Measurements from ENCODE around the gene ST6GALNAC4.

The ST6GALNAC4 gene

DNA sequence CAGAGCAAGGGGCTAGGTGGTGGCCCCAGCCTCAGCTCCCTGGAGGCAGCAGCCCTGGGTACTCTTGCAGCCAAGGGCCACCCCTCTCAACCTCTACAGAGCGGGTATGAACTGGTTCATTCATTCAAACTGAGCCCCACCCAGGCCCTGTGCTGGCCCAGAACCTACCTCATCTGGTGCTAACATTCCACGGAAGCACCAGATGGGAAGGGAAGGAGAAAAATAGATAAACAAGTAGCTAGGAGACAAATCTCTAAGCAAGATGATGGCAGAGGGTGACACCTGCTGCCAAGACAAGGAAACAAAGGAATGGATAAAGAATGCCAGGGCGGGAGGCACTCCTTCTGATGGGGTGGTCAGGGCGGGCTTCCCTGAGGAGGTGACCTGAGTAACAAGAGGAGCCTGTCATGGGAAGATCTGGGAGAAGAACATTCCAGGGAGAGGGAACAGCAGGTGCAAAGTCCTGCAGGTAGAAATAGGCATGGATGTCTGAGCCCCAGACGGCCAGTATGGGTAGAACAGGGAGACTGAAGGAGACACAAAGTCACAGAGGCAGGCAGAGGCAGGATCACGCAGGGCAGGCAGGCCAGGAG, 6.1 kb downstream of the ST6GALNAC4 start:
- DNase-seq: no peak

DNA sequence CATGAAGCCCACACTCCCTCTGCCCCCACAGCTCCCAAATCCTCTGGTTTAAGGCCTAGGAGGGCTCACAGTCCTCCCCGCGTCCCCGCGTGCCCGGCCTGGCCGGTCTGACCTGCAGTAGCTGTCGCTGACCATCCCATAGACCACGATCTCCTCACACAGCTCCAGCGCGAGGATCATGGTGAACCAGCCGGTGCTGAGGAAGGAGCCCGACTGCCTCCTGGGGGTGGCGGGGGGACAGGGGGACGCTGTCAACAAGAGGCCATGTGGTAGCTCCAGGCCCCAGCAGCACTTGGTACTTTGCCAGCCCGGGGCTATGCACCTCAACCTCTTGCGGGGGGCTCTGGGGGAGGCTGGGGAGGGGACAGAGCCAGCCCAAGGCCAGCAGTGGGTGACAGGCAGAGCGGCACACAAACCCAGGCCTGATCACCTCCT, 7.0 kb downstream of the ST6GALNAC4 start:
- DNase-seq: no peak

DNA sequence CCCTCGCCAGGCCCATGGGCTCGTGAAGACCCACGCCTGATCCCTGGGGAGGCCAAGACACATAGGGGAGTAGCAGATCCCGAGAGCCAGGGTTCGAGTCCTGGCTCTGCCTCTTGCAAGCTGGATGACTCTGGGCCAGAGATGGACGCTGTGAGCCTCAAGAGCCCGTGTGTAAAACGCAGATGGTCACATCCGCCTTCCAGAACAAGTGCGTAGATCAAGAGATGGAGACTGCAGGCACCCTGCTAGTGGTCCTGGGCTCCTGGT, 8.2 kb downstream of the ST6GALNAC4 start:
- DNase-seq: no peak

DNA sequence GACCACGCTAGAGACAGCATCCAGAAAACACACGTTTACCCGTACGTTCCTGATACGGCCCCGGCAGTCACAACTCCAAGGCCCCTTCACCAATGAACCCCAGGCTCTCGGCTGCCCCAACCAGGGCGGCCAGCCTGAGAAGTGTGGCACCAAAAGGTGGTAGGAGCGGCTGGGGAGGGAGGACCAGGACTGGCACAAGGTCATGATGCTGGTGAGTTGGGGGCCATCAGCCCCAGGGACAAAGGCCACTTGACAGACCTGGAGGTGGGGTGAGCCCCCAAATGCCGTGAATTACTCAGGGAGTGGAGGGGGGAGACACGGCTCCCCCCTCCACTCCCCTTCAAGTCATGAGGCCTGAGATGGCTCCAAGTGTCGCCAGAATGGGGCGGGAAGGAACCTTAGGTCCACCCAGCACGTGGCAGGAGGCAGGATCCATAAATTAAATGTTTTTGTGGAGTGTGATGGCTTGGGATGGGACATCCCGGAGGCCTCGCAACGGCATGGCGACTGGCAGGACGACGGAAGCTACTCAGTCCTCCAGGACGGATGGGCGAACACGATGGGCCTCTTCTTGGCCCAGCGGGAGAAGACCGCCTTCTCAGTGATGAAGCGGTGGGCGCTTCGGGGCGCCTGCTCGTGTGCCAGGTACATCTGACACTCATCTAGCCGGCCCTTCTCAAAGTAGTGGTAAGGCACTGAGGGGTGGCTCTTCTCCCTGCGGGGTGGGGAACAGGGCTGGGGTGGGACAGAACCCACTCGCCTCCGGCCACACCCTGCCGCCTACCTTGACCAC, 8.8 kb downstream of the ST6GALNAC4 start:
- DNase-seq: no peak

DNA sequence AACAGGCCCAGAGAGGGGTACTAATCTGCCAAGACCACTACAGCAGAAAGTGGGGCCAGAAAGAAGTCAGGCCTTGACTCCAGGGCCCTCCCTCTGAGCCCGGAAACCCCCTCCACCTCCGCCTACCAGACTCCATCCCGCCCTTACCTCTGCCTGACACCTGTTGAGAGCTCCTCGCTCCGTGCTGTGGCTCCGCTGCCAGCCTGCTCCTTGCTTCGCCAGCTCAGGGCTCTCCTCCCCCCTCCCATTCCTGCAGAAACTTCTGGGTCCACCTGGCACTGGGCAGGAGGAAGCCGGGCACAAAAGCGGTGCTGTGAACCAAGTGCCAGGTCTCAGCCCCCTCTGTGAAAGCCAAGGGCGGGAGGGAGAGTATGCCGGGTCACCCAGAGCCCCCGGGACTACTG, 11.1 kb downstream of the ST6GALNAC4 start:
- no peak for DNase-seq

DNA sequence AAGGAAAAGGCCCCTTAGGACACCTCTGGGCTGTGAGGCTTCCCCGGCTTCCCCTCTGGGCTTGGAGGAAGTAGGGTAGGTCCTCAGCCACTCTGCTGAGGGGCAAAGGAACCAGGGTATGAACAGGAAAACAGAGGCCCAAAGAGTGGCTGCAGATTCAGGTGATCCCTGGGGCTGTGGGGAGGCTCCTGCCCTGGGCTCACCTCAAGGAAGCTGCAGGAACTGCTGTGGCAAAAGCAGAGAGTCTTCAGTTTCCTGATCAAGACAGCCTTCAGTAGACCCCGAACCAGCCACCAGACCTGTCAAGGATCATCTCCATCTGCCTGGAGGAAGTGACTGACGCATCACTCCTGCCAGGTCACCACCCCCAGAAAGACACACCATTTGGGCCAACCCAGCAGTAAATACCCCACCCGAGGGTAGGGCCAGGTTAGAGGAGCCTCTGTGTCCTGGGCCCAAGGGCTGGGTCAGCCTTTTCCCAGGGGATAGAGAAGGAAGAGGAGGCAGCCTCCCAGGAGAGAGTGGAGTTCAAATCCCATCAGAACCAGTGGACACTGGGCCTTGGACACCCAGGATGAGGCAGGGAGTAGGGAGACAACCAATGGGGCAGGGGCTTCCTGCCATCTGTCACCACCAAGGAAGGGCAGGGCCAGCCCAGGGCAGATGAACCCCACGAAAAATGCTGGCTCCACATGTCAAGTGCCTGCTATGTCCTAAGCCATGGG, 11.7 kb downstream of the ST6GALNAC4 start:
- DNase-seq: no peak

DNA sequence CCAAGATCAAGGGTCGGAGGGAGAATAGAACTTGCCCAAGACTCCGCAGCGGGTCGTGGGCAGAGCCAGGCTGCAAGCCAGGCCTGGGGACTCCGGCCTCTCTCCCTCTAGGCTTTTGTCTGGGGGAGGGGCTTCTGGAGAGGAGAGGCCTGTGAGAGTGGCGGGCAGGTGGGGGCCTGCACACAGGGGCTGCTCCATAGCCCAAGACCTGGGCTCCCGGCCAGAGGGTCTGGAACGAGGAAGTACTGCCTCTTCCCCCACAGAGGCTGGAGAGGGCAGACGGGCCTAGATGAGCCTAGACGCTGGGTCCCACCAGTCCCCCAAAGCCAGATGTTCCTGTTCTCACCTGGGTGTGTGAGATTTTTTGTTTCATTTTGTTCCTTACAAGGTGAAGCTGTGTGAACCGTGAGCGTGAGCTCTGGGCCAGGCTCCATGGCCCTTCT, 12.3 kb downstream of the ST6GALNAC4 start:
- no peak for DNase-seq

DNA sequence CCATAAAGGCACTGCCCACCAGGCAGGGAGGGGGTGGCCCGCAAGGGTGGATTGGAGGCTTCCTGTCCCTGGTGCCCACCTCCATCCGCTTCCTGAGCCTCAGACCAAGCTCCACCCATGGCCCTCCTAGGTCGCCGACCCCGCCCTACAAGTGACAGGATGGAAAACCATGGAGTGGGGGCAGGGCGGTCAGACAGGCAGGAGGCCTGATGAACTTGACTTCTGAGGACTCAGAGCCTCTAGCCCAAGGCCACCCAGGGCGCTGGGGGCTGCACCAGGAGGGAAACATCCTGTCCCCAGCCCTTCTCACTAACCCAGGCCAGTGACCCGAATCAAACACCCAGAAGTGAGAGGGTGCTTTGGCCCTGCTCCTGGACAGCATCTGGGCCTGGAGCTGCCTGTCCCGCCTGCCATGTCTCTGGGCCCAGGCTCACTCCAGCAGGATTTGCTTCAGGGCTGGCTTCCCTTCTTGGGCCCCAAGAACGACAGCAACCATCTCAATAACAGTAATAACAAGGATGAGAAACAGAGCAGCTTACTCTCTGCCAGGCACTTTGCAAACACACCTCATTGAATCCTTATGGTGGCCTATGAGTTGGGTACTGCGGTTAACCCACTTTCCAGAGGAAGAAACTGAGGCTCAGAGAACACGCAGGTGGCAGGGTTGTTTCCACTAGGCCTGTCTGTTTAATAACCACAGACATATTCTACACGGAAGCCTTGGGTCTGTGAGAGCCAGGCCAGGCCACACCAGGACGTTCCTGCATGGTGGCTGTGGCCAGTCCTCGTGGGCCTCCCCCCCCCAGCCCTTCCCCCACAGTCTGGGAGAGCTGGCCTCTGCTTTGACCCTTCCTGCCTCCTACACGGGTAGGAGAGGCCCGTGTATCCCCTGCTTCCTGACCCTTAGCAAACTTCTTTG, 13.0 kb downstream of the ST6GALNAC4 start:
- DNase-seq: no peak

DNA sequence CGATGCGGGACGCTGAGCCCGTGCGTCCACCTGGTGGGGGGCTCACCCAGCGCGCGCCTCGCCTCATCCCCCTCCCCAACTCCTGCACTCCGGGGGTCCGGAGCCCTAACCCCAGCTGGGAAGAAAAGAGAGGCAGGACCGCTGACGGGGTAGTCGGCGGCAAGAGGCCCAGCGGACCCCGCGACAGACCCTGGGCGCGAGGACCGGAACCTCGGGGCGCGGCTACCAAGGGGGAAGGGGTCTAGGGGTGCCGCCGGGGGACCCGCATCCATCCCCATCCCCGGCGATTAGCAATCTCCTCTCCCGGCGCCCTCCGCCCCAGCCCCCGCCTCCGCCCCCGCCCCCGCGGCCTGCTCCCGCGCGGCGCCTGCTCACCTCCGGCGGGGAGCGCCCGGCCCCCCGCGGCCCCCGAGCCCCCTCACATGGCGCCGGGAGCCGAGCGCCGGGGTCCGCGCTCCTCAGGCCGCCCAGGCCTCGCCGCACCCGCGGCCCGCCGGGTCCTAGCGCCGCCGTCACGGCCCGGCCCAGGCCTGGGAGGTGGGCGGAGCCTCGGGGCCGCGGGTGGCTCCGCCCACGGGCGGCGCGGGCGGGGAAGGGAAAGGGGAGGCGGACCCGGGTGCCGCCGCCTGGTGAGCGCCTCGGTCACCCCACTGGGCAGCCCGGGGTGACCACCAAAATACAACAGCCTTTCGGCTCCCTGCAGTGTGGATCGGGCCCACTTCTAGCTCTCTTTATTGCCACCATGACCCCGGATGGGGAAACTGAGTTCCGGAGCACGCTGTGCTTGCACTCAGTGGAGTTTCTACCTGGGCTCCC, 17.5 kb downstream of the ST6GALNAC4 start, which contains the start of gene ST6GALNAC6:
ST6GALNAC6 (minus strand) TSS at position 476 of the 816 bp plus-strand sequence. CDS start 1,622 bp downstream, outside the sequence.
- DNase-seq: no peak

DNA sequence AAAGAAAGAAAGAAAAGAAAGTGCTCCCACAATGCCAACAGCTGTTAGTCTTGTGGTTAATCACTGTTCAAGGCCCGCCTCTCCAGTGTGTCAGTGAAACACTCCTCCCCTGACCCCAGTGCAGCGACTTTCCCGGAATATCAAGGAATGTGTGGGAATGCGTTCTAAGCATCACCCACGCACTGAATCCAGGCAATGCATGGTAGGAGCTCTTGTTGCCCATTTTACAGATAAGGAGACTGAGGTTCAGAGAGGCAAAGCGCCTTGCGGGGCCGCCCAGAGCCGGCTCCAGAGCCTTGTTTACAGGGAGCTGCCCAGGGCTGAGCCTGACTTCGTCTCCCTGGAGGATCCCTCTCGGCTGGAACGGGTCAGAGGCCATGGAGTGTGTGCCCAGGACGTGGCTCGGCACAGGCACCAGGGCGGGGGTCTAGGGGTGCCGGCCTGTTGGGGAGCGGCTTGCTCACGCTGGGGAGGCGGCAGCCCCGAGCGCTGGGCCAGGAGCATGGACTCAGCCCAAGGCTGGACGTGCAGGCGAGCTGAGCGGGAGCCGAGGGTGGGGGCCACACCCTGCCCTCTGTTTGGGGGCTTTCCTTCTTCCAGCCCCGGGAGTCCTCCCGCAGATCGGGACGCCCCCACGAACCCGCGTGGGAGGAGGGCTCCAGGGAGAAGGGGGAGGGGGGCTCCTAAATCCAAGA, 18.3 kb downstream of the ST6GALNAC4 start:
- DNase-seq: no peak

DNA sequence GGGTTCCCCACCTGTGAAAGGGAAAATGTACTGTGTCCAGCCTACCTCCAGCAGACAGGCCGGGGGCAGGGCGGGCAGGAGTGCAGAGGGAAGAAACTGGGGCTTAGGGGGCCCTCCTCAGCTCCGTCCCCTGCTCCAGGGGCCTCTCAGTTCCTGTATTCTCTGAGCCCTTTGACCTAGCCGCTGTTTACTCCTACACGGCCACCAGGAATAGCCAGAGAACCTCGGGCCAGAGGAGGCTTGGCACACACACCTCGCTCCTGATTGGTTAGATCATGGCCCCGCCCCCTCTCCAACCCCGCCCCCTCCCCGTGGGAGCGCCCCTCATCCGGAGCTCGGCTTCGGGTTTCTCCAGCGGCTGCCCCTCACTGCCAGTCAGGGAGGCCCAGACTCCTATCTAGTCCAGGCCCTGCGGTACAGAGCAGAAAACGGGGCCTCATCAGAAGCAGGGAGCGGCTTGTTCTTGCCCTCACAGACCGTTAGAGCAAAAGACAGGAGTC, 19.6 kb downstream of the ST6GALNAC4 start:
- no peak for DNase-seq

DNA sequence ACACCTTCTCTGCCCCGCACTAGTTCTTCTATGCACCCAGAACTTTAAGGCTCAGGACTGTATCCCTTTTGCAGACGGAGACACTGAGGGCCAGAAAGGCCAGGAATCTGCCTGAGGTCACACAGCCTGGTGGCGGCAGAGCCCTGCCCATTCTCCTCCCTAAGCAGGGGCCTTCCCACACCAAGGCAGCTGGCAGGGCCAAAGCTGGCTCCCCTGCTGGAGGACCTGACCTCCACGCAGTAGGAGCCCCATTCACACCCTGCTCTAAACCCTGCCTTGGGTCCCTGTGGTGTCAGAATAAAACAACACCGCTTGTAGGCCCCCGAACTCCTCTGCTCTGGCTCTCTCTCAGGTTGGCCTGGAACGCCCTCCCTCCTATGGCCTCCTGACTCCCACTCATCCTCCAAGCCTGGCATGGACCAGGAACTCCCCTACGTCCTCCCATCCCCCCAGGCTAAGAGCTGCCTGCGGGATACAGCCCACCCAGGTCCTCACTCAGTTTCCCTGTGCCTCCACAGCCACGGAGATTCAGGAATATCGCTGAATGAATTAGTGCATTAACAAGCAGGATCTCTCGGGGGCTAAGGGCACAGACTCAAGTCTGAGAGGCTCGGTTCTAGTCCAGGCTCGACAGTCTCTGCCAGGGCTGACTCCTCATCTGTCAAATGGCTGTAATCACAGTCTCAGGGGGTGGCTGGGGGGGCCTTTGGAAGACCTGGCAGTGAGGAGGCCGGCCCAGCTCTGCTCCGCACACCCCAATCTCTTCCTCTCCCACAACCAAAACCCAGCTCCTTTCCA, 20.2 kb downstream of the ST6GALNAC4 start:
- no peak for DNase-seq

DNA sequence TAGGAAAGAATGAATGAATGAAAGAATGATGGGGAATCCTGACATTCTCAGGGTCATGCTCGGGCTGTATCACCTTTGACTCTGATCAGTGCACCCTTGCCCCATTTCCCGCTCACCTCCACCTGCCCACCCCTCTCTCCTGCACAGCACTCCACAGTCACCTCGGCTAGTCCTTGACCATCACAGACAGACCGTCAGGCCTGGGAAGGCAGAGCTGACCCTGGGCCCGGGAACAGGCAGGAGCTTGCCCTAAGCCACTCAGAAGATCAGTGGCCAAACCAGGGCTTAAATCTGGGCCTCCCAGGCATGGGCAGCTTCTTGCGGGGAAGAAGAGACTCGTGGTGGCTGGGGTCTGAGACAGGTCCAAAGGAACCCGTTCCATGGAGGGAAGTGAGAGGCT, 21.0 kb downstream of the ST6GALNAC4 start:
- DNase-seq: no peak

DNA sequence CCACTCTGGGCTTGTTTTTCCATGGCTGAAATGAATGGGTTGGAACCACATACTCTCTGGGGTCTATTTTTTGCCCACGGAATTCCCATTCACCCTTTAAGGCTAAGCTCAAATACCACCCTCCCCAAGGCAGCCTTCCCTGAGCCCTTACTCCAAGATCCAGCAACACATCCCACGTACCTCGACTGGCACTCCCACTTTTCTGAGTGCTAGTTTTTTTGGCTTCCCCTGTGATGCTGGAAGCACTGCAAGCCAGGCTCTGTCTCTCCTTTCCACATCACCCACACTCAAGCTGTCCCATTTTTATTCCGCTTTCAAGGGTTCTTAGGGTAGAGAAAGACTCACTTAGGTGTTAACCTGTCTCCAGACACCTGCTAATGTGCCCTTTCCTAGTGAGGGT, 23.4 kb downstream of the ST6GALNAC4 start:
- DNase-seq: no peak

DNA sequence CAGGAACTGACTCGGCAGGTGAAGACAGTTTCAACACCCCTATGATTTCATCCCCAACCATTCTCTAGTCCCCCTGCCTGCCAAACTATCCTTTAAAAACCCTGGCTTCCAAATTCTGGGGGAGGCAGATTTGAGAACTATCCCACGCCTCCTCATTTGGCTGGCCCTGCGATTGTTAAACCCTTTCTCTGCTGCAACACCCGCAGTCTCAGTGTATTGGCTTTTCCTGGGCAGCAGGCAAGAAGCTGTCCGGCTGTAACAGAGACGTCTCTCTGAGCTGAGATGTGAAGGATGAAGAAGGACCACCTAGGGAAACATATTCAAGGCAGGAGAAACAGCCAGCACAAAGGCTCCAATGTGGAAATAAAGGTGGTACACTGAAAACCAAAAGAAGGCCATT, 24.0 kb downstream of the ST6GALNAC4 start:
- no peak for DNase-seq

DNA sequence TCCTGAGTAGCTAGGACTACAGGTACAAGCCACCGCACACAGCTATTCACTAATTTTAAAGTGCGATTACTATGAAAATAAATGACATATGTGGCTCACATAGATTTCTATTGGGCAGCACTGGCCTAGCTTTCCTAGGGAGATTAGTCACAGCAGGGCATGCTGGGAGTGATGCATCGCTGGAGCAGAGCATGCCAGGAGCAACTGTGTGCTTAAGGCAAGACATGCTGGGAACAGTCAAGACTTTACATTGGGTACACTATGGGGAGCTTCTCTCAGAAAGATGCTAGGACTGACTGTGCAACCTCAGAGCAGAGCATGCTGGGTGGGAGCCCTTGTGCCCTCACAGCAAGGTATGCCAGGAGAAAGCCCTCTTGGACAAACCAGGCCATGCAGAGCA, 26.8 kb downstream of the ST6GALNAC4 start:
- DNase-seq: no peak

DNA sequence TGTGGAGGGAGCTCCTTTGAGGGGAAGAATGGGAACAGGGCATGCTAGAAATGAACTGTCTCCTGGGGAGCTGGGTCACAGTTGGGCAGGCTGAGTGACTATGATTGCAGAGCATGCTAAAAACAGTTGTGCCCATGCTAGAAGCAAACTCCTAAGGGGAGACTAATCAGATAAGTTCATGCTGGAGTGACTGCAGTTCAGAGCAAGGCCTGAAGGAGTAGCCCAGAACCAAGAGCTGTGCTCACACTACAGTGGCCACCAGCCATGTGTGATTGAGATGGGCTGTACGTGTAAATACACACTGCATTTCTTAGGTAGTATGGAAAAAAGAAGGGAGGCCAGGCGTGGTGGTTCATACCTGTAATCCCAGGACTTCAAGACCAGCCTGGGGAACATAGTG, 29.0 kb downstream of the ST6GALNAC4 start:
- no peak for DNase-seq

DNA sequence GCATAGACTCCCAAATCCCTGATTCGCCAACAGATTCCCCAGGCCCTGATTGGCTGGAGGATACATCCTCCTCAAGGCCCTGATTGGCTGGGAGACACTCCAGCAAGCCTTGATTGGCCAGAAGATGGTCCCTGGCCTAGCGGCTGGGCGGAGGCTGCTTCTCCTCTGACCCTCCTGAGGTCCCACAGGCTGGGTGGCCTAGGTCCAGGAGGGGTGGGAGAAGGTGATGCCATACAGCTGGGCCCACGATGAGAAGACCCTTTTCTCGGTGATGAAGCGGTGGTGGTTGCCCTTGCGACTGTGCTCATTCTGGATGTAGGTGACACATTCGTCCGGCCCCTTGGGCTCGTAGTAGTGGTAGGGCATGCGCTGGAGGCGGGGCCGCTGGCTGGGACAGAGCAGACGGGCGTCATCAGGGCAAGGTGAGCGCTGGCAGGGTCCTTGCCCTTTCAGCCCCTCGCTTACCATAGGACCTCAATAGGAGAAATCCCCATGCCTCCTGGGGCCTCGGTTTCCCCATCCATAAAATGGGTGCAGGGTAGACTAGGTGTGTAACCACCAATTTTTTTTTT, 30.4 kb downstream of the ST6GALNAC4 start:
- DNase-seq: no peak

DNA sequence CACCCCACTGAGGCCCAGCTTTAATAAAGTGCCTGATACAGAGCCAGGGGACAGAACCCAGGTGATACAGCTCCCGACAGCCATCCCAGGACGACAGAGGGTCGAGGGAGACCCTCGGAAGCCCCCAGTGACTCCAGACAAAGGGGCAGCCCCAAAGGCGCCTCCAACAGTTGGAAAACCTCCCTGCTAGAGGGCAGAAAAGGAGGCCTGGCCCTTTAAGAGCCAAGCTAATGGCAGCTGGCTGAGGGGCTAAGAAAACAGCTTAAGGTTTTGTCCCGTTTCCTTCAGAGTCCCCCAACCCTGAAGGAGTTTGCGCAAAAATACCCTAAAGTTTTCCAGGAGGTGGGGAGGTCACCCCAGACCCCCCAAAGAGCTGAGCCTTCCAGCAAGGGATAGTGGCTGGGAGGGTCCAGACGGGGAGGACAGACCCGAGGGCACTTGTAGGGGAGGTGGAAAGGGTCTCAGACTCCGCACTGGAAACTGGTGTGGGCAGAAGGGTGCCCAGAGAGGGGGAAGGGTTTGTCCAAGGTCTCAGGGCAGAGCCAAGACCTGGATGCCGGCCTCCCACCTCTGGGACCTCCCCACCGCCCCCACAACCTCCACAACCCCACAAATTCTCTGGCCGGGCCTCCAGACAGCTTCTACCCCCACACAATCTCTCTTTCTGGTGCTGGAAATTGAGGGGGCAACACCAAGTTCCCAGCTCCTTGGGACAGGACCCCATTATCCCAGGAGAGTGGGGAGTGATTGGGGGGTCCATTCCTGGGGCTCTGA, 31.1 kb downstream of the ST6GALNAC4 start:
- no peak for DNase-seq

Data from NCI-H2107 (cell line).